Esophagus mucosa (tissue), 1 donor: ENCODE data around the gene NTN5. TPM values are rescaled to one million over a fixed set of nuclear protein-coding genes. Genes with fewer than 3 reads are reported as not detected.
"Not testable (repeated sequence)": the region's sequence is repeated elsewhere in the genome, so short reads cannot be mapped to it uniquely, and the experiment has no call there.

ENCODE experiments used
- ATAC-seq: fragments of 200-7000 bp; cut with Tn5 transposase; one replicate; pipeline ENCODE4 v1.9.1; 2020
- total RNA-seq: library from RNA; stranded (reverse); gene quantifications from one replicate; pipeline ENCODE4 v1.2.4, GENCODE V29; 2023
- donor health status: DM: yes; HTN: yes; CAD: no.

NTN5 gene
- total RNA-seq, 1 donor from 2014 or later: not detected

GRCh38 chr19:48696353-48697010 is 23.7 kb upstream of the NTN5 start:
- ATAC-seq: peak; percentile 83

DNA sequence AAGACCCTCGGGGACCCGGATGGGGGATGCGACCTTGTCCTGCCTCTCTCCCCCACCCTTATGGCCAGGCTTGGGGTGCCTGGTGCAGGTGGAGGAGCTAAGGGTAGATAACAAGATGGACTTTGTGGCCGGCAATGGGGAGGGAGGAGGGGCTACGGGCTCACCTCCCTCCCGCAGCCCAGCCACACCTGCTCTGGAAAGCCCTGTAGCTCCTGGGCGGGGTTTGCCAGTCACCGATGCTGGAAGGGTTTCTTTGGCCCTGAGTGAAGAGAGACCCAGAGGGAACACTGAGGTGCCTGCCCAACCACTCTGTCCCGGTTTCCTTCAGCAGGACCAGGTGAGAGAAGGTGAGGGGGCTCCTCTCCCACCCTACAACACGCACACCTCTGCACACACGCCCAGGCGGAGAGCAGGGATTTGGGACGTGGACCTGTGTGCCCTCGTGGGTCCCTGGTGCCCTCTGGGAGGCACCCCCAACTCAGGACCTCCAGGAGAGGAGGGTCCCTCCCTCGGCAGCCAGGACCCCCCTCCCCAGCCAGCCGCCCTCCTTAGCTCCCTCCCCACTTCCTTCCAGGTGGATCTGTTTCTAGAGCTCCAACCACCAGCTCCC is 23.0 kb upstream of the NTN5 start, which contains the start of gene FUT2:
Gene FUT2 (plus strand): TSS at position 229 of the 610 bp plus-strand sequence. CDS start 6,986 bp downstream, outside the sequence.
- peak; percentile 79 for ATAC-seq

DNA sequence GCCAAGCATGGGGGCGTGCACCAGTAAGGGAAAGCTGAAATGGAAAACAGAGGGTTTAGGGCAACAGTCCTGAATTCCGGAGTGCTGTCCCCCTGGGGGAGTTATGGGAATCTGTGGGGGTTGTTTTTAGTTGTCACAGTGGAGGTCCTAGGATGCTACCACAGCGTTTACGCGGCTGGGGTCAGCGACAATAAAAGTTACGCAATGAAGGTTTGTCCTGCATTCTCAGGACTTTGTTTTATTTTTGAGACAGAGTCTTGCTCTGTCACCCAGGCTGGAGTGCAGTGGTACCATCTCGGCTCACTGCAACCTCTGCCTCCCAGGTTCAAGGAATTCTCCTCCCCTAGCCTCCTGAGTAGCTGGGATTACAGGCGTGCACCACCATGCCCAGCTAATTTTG is 20.8 kb upstream of the NTN5 start:
- not testable (repeated sequence) for ATAC-seq

DNA sequence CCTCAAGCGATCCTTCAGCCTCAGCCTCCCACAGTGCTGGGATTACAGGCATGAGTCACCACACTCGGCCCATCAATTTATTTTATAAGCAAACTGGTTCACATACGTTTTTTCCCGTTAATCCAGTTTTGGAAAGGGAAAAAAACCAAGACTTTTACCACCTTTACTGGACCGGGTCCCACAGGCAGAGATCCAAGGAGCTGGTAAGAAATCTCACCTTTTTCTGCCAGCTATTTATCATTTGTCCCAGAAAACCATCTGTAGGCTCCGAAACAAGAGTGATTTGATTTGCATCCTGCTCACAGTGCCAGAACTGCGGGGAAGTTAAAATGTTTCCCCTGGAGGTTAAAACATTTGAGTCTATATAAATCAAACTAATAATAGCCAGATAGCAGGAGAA is 16.6 kb upstream of the NTN5 start:
- ATAC-seq: no peak

GRCh38 chr19:48687776-48688175 is 15.0 kb upstream of the NTN5 start:
- ATAC-seq: no peak

- ATAC-seq: not testable (repeated sequence)
Observed at GRCh38 chr19:48686637-48687036, 13.8 kb upstream of the NTN5 start.

- peak; percentile 20 for ATAC-seq
Observed at GRCh38 chr19:48686088-48686487, 13.3 kb upstream of the NTN5 start.

DNA sequence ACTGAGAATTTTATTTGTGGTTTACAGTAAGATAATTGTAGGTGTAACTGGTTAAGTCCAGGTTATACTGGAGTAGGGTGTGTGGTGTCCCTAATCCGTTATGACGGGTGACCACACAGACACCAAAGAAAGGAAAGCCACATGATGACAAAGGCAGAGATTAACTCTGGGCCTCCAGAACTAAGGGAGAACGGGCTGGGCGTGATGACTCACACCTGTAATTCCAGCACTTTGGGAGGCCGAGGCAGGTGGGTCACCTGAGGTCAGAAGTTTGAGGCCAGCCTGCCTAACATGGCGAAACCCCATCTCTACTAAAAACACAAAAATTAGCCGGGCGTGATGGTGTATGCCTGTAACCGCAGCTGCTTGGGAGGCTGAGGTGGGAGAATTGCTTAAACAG is 12.8 kb upstream of the NTN5 start:
- ATAC-seq: peak; percentile 91

GRCh38 chr19:48683349-48683748 is 10.5 kb upstream of the NTN5 start:
- no peak for ATAC-seq

DNA sequence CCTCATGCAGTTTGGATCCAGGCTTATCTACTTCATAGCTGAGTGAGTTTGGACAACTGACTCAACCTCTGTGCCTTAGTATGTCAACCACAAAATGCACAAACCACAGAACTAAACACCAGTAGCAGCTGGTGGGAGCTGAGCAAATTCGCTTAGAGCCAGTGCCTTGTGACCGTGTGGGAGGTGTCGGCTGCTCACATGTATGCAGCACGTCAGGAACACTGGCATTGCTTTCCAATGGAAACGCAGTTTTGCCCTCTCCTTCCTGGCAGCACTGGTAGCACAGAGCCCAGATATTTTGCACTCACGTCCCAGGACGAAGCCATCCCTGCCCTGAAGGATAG is 8.3 kb upstream of the NTN5 start:
- ATAC-seq: no peak

- ATAC-seq: no peak
Observed at GRCh38 chr19:48680436-48681126, 7.8 kb upstream of the NTN5 start.

DNA sequence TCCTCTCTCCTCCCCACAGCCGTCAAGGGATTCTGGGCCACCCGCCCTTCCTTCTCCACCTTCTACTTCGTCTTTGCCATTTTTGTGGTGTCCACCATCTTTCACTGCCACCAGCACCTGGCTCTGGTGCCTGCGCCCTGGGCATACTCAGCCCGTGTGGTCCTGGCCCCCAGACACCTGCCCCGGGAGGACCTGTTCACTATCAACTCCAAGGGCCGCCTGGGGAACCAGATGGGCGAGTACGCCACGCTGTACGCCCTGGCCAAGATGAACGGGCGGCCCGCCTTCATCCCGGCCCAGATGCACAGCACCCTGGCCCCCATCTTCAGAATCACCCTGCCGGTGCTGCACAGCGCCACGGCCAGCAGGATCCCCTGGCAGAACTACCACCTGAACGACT is 7.2 kb upstream of the NTN5 start:
- ATAC-seq: not testable (repeated sequence)

GRCh38 chr19:48678201-48678600 is 5.4 kb upstream of the NTN5 start:
- ATAC-seq: peak; percentile 25

DNA sequence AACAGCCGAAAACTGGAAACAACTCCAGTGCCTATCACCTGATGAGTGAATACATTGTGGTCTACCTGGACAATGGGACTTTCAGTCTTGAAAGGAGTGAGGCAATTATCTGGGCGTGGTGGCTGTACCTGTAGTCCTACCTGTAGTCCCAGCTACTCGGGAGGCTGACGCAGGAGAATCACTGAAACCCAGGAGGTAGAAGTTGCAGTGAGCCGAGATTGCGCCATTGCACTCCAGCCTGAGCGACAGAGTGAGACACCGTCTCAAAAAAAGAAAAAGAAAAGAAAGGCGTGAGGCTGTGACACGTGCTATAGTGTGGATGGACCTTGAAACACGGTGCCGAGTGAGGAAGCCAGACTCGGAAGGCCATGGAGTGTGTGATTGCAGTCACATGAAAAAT is 4.1 kb upstream of the NTN5 start:
- peak; percentile 87 for ATAC-seq

GRCh38 chr19:48676487-48676886 is 3.7 kb upstream of the NTN5 start:
- ATAC-seq: no peak

DNA sequence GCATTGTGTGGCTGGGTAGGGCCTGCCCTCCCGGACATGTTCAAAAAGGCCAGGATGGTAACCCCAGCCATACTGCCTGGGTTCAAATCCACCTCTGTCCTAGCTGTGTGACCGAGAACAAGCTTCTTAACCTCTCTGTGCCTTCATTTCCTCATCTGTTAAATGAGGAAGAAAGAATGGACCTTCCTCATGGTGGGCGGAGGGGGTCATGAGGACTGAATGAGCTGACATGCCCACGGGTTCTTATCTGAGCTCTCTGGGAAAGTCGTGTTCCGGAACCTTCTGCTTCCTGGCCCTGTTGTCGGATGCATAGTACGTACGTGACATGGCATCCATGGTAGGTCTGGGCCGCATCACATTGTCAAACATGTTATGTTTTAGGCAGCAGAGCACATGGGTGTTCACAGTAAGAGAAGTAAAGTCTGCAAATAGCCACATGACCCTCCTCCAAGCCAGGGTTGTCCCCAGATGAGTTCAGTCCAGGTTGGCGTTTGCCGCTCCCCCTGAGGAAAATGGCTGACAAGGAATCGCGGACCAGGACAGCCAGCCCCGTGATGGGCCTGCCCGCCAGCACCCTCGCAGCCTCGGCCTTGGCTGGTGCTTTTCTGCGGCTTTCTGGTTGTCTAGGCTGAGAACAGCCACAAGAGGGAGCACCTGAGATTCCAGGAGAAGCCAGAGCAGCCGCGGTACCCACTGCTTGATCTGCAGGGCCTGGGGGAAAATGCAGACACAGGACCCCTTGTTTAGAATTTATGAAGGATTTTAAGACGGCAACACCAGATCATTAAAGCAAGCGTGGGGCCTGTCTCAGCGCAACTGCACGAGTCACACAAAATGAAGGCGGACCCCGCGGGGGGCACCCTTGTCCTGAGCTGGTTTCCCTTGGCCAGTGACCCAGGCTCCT is 2.4 kb upstream of the NTN5 start:
- ATAC-seq: peak; percentile 34

DNA sequence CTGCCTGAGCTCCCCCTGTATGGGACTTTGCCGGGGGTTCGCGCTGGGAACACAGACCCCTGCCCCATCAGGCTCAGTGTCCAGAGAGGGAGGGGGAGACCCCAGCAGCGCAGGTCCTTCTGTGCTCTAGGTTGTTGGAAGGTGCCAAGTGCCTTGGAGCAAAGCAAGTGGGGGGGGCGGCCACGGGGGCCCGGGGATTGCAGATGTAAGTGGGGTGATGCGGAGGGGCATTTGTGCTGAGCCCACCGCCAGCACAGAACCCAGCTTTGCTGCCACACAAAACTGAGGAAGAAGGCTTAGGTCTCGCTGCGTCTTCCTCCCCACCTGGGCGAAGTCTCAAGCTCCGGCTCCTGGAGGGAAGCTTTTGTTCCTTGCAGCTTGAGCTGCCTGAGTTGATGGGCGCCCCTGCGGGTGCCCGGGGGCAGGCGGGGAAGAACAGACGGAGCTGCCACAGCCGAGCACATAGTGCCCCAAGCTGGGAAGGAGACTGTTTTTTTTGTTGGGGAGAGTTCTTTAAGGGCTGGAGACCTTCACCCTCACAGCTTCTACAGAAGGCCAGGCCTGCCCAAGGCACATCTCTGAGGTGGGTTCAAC is 1.5 kb upstream of the NTN5 start:
- no peak for ATAC-seq

DNA sequence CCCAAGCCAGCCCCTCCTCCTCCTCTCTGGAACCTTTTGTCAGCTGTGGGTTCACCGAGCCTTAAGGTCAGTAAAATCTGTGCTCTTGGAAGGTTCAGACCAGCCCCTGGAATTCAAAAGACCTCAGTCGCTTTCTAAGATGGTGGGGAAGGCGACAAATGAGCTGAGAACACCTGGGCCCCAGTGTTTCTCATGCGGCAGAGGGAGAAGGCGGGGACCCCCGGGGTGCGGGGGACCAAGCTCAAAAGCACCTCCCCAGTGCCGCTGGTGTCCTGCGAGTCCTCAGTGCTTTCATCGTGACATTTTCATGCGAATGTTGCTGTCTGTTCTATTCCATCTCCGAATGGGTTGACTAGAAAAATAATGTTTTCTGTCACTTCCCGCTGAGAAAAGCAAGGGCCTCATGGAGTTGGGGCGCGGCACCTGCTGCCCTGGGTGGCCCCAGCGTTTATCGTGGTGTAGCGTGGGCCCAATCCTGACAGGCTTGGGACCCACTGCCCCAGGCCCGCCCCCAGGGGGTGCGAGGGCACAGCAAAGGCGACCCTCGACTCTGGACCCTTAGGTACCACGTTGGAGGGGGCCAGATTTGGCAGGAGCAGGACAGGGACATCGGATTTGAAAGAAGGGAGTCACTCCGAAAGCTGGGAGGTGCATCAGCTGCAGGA is 751 bp upstream of the NTN5 start:
- no peak for ATAC-seq

DNA sequence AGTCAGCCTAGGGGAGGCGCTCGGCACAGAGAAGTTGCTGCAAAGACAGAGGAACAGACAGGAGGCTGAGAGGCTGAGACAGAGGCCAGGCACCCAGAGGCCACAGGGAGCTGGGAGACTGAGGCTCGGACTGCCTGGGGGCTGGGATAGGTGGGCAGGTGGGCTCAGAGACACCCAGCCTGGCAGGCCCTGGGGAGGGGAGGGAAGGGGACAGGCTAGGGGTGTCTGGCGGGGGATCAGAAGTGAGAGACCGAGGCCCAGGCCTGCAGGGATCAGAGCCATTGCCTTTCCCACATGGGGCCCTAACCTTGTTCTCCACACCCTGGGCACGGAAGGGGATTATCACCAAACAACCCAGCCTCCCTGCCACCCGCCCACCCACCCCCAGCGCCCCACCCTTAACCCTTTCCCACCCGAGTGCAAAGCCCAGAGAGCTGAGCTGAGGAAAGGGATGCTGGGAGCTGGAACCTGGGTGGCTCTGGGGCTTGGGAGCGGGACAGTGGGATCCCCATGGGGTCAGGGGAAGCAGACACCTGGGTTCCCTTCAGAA is 1.3 kb downstream of the NTN5 start:
- no peak for ATAC-seq

DNA sequence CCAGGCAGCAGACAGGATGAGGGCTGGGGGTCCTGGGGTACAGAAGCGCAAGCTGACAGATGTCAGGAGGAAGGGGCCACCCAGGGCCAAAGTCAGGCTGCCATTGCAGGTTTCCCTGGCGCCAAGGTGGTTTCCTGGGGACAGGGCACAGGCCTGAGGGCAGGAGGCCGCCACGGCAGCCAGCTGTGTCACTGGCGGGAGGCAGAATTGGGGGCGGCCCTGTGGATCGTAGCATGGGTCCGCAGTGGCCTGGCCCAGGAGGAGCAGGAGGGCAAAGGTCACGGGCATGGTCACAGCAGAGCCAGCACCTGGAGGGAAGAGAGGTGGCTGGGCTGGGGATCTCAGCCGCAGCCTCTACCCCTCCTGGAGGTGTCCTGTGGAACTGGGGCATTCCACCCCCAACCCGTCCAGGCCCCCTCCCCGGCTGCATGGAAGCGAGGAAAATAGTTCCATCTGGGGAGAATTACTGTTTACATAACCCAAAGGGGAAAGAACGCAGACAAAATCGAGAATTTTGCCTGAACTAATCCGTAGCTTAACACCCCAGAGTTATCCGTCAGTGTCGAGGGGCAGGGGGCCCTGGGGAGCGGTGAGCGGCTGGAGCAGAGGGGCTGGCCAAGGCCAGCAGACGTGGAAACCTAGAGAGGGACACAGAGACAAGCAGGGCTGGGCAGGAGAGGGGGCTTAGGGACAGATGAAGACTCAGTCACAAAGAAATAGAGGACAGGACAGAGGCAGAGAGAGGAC is 1.9 kb downstream of the NTN5 start:
- no peak for ATAC-seq
